ENCODE results near the gene IPPK. TPM values are rescaled to one million over a fixed set of nuclear protein-coding genes. Genes with fewer than 3 reads are reported as not detected.

IPPK gene
- total RNA-seq, 1 experiment from 2014 or later: 13.2 TPM

DNA sequence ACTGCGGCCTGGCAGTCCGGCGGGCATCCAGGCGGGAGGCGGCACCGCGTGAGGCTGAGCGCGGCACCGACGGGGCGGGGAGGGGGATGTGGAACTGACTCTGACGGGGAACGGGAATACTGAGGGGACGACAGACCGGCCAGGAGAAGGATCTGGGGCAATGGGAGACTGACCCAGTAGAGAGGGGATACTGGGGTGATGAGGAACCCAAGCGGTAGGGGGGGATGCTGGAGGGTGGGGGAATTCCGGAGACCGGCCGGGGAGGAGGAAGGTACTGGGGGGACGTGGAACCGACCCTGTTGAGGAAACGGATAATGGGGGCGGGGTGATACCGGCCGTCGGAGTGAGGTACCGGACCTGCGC, 423 bp downstream of the IPPK start:
- H3K27ac ChIP-seq: peak overlapping the region; percentile 95
- peaks cover 24% of the 10 kb centered on the region for H3K36me3 ChIP-seq
- no peaks in the 10 kb centered on the region for H3K9me3 ChIP-seq (replicated peaks)
- no peak for DNase-seq (ENCODE audit: low read depth in 1 of 2, low spot score in 2 of 2)
- H3K27me3 ChIP-seq (replicated peaks): no peaks in the 10 kb centered on the region
- peak overlapping the region; percentile 72 for H3K4me3 ChIP-seq
- H3K4me1 ChIP-seq (replicated peaks): peaks cover 14% of the 10 kb centered on the region

DNA sequence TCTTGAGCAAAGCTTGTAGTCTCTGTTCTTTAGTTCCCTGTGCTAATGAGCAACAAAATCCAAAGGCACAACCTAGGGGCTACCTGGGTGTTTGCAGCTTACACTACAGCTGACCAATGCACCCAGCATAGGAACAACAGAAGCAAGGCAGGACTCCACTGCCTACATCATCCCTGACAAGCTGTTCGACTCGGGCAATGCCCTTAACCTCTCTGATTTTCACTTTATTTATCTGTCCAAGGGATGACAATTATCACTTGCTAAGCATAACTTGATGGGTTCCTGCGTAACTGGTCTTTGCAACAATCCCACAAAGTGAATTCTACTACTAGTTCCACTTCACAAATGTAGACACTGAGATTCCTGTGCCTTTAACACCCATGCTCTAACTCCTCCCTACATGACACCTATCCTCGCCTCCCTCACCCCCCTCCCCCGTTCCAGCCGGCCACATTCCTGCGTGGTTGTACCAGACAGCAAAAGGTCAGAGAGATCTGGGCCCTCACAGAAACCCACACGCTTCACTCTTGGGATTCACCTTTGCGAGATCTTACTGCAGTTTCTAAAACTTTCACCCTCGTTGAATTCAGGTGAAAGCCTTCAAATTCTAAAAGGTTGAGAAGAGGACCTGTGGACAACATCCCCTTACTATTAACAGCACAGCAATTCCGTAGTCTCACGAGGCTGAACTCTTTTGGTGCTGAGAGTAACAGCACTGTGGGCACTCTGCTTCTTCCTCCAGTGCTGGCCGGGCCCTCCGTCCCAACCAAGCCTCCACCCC, 995 bp downstream of the IPPK start:
- DNase-seq (ENCODE audit: low read depth in 1 of 2, low spot score in 2 of 2): peak; percentile 42 to 75
- Histone ChIP-seq H3K4me3 (peak overlapping the region; percentile 72), H3K9me3 (replicated peaks) (no peaks in the 10 kb centered on the region), H3K4me1 (replicated peaks) (peaks cover 14% of the 10 kb centered on the region), H3K27ac (peak overlapping the region; percentile 95), H3K27me3 (replicated peaks) (no peaks in the 10 kb centered on the region), H3K36me3 (peaks cover 26% of the 10 kb centered on the region)

- H3K4me1 ChIP-seq (replicated peaks): peaks cover 14% of the 10 kb centered on the region
- no peaks in the 10 kb centered on the region for H3K27me3 ChIP-seq (replicated peaks)
- peaks cover 34% of the 10 kb centered on the region for H3K36me3 ChIP-seq
- DNase-seq (ENCODE audit: low read depth in 1 of 2, low spot score in 2 of 2): no peak
- H3K27ac ChIP-seq: no peak overlapping the region
- no peaks in the 10 kb centered on the region for H3K9me3 ChIP-seq (replicated peaks)
- no peak overlapping the region for H3K4me3 ChIP-seq
These were observed 2.9 kb downstream of the IPPK start for GRCh38 chr9:92666912-92667532.

GRCh38 chr9:92666236-92666635, 3.7 kb downstream of the IPPK start:
- Histone ChIP-seq H3K27me3 (replicated peaks) (no peaks in the 10 kb centered on the region), H3K4me3 (no peak overlapping the region), H3K36me3 (peaks cover 34% of the 10 kb centered on the region), H3K9me3 (replicated peaks) (no peaks in the 10 kb centered on the region), H3K27ac (no peak overlapping the region), H3K4me1 (replicated peaks) (peaks cover 8% of the 10 kb centered on the region)
- no peak for DNase-seq (ENCODE audit: low read depth in 1 of 2, low spot score in 2 of 2)

DNA sequence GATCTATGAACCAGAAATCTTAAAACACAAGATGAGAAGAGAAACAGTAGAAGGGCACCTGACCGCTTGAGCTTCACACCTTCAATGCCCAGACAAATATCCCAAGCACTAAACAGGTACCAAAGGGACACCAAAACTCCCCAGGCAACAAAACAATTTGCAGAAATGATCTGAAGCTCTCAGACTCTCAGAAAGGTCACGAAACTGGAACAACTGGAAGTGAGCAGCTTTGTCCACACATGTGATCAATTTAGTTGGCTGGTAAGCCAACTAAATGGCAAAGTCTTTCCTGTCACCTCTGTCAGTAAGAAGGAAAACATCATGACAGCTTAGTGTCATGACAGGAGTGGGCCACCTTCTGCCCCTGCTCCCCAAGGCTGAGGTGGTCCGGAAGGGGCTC, 4.1 kb downstream of the IPPK start:
- Histone ChIP-seq H3K27ac (no peak overlapping the region), H3K9me3 (replicated peaks) (no peaks in the 10 kb centered on the region), H3K36me3 (peaks cover 34% of the 10 kb centered on the region), H3K4me1 (replicated peaks) (peaks cover 6% of the 10 kb centered on the region), H3K4me3 (no peak overlapping the region), H3K27me3 (replicated peaks) (no peaks in the 10 kb centered on the region)
- DNase-seq (ENCODE audit: low read depth in 1 of 2, low spot score in 2 of 2): no peak

DNA sequence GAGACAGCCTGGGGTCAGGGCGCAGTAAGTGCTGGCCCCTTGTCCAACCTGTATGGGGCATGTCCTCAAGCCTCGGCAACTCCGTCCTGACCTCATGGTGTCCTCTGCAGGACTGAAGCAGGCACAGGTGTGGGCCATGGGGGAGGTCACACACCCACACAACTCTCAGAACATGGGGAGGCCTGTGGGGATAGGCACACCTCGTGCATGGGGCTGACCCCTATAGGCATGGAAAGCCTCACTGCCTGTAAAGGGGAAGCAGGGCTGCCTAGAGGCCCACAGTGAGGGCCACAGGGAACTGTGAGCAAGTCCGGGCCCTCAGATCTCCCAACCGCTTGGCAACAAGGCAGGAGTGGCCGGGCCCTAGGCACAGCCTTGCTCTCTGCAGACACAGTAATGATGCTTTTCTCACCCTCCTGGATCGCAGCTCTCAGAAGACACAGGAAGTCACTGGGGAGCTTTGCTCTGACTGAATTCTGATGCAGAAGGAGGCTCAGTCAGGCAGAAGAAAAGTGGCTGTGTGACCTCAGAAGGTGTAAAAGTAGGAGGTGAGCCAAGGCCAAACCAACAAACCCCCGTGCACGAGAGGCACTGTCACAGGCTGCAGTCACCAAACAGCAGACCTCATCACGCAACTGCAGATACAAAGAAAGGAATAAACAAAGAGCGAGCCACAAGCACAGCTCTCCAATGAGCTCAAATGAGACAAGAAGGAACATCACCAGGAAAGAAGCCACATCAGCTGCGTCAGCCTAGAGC, 5.4 kb downstream of the IPPK start:
- DNase-seq (ENCODE audit: low read depth in 1 of 2, low spot score in 2 of 2): no peak
- Histone ChIP-seq H3K27ac (no peak overlapping the region), H3K9me3 (replicated peaks) (no peaks in the 10 kb centered on the region), H3K4me3 (no peak overlapping the region), H3K27me3 (replicated peaks) (no peaks in the 10 kb centered on the region), H3K36me3 (peaks cover 28% of the 10 kb centered on the region), H3K4me1 (replicated peaks) (peaks cover 6% of the 10 kb centered on the region)

GRCh38 chr9:92663951-92664350, 6.0 kb downstream of the IPPK start:
- no peaks in the 10 kb centered on the region for H3K9me3 ChIP-seq (replicated peaks)
- peaks cover 6% of the 10 kb centered on the region for H3K4me1 ChIP-seq (replicated peaks)
- H3K36me3 ChIP-seq: peaks cover 28% of the 10 kb centered on the region
- H3K4me3 ChIP-seq: no peak overlapping the region
- no peak for DNase-seq (ENCODE audit: low read depth in 1 of 2, low spot score in 2 of 2)
- H3K27me3 ChIP-seq (replicated peaks): no peaks in the 10 kb centered on the region
- no peak overlapping the region for H3K27ac ChIP-seq

DNA sequence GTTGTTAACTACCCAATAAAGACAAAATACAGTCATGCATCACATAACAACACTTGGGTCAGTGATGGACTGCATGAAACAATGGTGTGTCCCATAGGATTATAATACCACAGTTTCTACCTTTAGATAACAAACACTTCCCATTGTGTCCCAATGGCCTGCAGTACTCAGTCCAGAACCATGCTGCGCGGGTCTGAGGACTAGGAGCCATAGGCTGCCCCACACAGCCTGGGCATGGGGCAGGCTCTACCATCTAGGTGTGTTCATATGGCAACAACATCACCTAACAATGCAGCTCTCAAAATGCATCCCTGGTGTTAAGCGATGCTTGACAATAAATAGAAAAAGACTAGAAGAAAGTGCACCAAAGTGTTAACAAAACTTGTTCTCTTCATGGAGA, 6.8 kb downstream of the IPPK start:
- peaks cover 2% of the 10 kb centered on the region for H3K4me1 ChIP-seq (replicated peaks)
- no peaks in the 10 kb centered on the region for H3K9me3 ChIP-seq (replicated peaks)
- H3K27me3 ChIP-seq (replicated peaks): no peaks in the 10 kb centered on the region
- no peak overlapping the region for H3K4me3 ChIP-seq
- peaks cover 24% of the 10 kb centered on the region for H3K36me3 ChIP-seq
- DNase-seq (ENCODE audit: low read depth in 1 of 2, low spot score in 2 of 2): no peak
- H3K27ac ChIP-seq: no peak overlapping the region

DNA sequence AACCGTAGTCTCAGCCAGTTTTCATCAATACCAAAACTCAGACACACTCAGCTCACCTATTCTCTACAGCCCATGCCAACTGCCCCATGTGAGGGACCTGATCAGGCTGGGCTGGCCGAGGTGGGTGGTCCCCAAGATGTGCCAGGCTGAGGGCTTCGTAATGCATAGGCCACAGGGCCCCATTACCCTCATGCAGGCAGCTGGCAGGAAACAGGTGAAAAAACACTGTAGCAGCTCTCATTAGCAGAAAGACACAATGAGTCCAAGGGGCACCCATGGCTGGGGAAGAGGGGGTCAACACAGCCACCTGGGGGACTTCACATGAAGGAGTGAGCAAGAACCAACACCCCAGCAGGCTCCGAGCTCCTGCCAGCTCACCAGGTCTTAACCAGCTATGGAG, 8.2 kb downstream of the IPPK start:
- Histone ChIP-seq H3K4me3 (no peak overlapping the region), H3K27me3 (replicated peaks) (no peaks in the 10 kb centered on the region), H3K36me3 (peaks cover 23% of the 10 kb centered on the region), H3K27ac (no peak overlapping the region), H3K4me1 (replicated peaks) (peaks cover 6% of the 10 kb centered on the region), H3K9me3 (replicated peaks) (no peaks in the 10 kb centered on the region)
- DNase-seq (ENCODE audit: low read depth in 1 of 2, low spot score in 2 of 2): no peak

- H3K9me3 ChIP-seq (replicated peaks): no peaks in the 10 kb centered on the region
- H3K4me3 ChIP-seq: no peak overlapping the region
- no peak overlapping the region for H3K27ac ChIP-seq
- H3K36me3 ChIP-seq: peaks cover 26% of the 10 kb centered on the region
- H3K4me1 ChIP-seq (replicated peaks): peaks cover 6% of the 10 kb centered on the region
- no peak for DNase-seq (ENCODE audit: low read depth in 1 of 2, low spot score in 2 of 2)
- H3K27me3 ChIP-seq (replicated peaks): no peaks in the 10 kb centered on the region
These were observed 8.8 kb downstream of the IPPK start for GRCh38 chr9:92661127-92661526.

- no peak for DNase-seq (ENCODE audit: low read depth in 1 of 2, low spot score in 2 of 2)
- Histone ChIP-seq H3K4me3 (no peak overlapping the region), H3K27ac (no peak overlapping the region), H3K4me1 (replicated peaks) (peaks cover 6% of the 10 kb centered on the region), H3K27me3 (replicated peaks) (no peaks in the 10 kb centered on the region), H3K36me3 (peaks cover 35% of the 10 kb centered on the region), H3K9me3 (replicated peaks) (no peaks in the 10 kb centered on the region)
These were observed 9.7 kb downstream of the IPPK start for GRCh38 chr9:92660266-92660665.

- DNase-seq (ENCODE audit: low read depth in 1 of 2, low spot score in 2 of 2): no peak
- H3K36me3 ChIP-seq: peaks cover 36% of the 10 kb centered on the region
These were observed 10.3 kb downstream of the IPPK start for GRCh38 chr9:92659601-92660000.

GRCh38 chr9:92658611-92659010, 11.3 kb downstream of the IPPK start:
- H3K4me1 ChIP-seq (replicated peaks): peaks cover 23% of the 10 kb centered on the region
- no peak overlapping the region for H3K4me3 ChIP-seq
- H3K36me3 ChIP-seq: peaks cover 40% of the 10 kb centered on the region
- H3K27me3 ChIP-seq (replicated peaks): no peaks in the 10 kb centered on the region
- no peak for DNase-seq (ENCODE audit: low read depth in 1 of 2, low spot score in 2 of 2)
- no peaks in the 10 kb centered on the region for H3K9me3 ChIP-seq (replicated peaks)
- no peak overlapping the region for H3K27ac ChIP-seq

More at GRCh38 chr9:92659601-92660000, 10.3 kb downstream of the IPPK start:
- Histone ChIP-seq H3K4me1 (replicated peaks) (peaks cover 13% of the 10 kb centered on the region), H3K27me3 (replicated peaks) (no peaks in the 10 kb centered on the region), H3K9me3 (replicated peaks) (no peaks in the 10 kb centered on the region), H3K27ac (no peak overlapping the region), H3K4me3 (no peak overlapping the region)

DNA sequence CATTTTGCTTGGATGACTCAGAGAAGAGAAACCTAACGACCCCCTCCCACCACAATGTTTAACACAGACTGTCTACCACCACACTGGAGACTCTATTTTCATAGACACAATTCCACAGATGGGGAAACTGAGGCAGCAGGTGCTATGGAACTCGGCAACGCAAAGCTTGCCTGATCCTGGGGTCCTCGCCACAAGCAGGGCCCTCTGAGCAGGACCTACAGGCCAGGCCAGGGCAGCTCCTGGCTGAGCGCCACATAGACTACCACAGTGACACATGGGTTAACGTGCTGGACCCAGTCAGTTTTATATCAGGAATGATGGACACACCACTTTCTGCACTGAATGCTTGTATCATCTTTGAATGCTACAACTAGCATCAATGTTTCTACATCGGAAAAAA, 11.8 kb downstream of the IPPK start:
- Histone ChIP-seq H3K36me3 (peaks cover 43% of the 10 kb centered on the region), H3K27ac (no peak overlapping the region), H3K4me3 (no peak overlapping the region), H3K4me1 (replicated peaks) (peaks cover 27% of the 10 kb centered on the region), H3K27me3 (replicated peaks) (no peaks in the 10 kb centered on the region), H3K9me3 (replicated peaks) (no peaks in the 10 kb centered on the region)
- DNase-seq (ENCODE audit: low read depth in 1 of 2, low spot score in 2 of 2): no peak
